Liver (tissue), 9 donors: Measurements from ENCODE around the gene ANKDD1B. TPM values are rescaled to one million over a fixed set of nuclear protein-coding genes. Genes with fewer than 3 reads are reported as not detected.
"Not testable (repeated sequence)": the region's sequence is repeated elsewhere in the genome, so short reads cannot be mapped to it uniquely, and the experiment has no call there.

ENCODE experiments used
- DNase-seq: peaks from one replicate; pipeline ENCODE4 v3.0.0-alpha.2; 2017; ENCODE audit warnings: low spot score
- H3K27ac ChIP-seq, 2 donors: one replicate each; pipeline ENCODE4 v1.7.0; 2013; ENCODE audit warnings: inconsistent platforms in 2 of 2, low read length in 2 of 2, control low read depth in 1 of 2, low read depth in 1 of 2, mild to moderate bottlenecking in 1 of 2
- H3K27me3 ChIP-seq, 4 donors: one replicate each; pipeline versions ENCODE4 v1.6.1 to v1.7.0; 2013; ENCODE audit warnings: low read length in 3 of 4, inconsistent platforms in 1 of 4, mild to moderate bottlenecking in 1 of 4, moderate library complexity in 1 of 4; ENCODE audit not compliant: control insufficient read depth in 4 of 4, insufficient read depth in 4 of 4
- H3K36me3 ChIP-seq, 4 donors: one replicate each; pipeline versions ENCODE4 v1.6.1 to v1.7.0; 2013; ENCODE audit warnings: low read length in 3 of 4, mild to moderate bottlenecking in 3 of 4, low read depth in 1 of 4, moderate library complexity in 1 of 4; ENCODE audit not compliant: control insufficient read depth in 4 of 4, insufficient read depth in 3 of 4
- H3K4me1 ChIP-seq, 4 donors: one replicate each; pipeline versions ENCODE4 v1.6.1 to v1.7.0; 2013; ENCODE audit warnings: low read length in 3 of 4, mild to moderate bottlenecking in 3 of 4, moderate library complexity in 1 of 4; ENCODE audit not compliant: control insufficient read depth in 4 of 4, insufficient read depth in 4 of 4
- H3K4me3 ChIP-seq, 3 donors: one replicate each; pipeline versions ENCODE4 v1.6.1 to v1.7.0; 2013; ENCODE audit warnings: low read length in 3 of 3, control low read depth in 1 of 3, low read depth in 1 of 3, mild to moderate bottlenecking in 1 of 3
- H3K9ac ChIP-seq, 2 donors: one replicate each; pipeline ENCODE4 v1.7.0; 2013; ENCODE audit warnings: low read length in 2 of 2, mild to moderate bottlenecking in 2 of 2, moderate library complexity in 2 of 2, control low read depth in 1 of 2, low read depth in 1 of 2
- H3K9me3 ChIP-seq, 4 donors: one replicate each; pipeline versions ENCODE4 v1.6.1 to v1.7.0; 2013; ENCODE audit warnings: low read length in 3 of 4; ENCODE audit not compliant: control insufficient read depth in 4 of 4
- NR2F2 ChIP-seq: IDR thresholded peaks from 2 replicates; pipeline ENCODE4 v1.6.1; 2016; ENCODE audit warnings: antibody characterized with exemption
- RAD21 ChIP-seq, 2 donors: IDR thresholded peaks; 2 replicates each; pipeline ENCODE4 v1.6.1; 2016; ENCODE audit warnings: antibody characterized with exemption in 2 of 2, mild to moderate bottlenecking in 2 of 2
- RXRA ChIP-seq, 2 donors: IDR thresholded peaks; 2 replicates each; pipeline ENCODE4 v1.6.1; 2017 to 2018; ENCODE audit warnings: antibody characterized with exemption in 2 of 2, mild to moderate bottlenecking in 1 of 2
- WGBS: extraction: QIAGEN DNeasy Blood & Tissue Kit; methylation state at CpG from one replicate; pipeline ENCODE4 v1.1.7; 2013; 5-methylcytosine and 5-hydroxymethylcytosine counted together
- polyA plus RNA-seq, 2 donors: library from polyadenylated mRNA; stranded (reverse) in 1 of 2; unstranded in 1 of 2; fragments of 200-250 nt in 1 of 2; fragments of >200 nt in 1 of 2; fragmentation: Nextera tagmentation in 1 of 2; extraction: Ambion mirVana in 1 of 2; gene quantifications; one replicate each; pipeline versions ENCODE4 v1.2.1 to v1.2.3, GENCODE V29; 2013 to 2015
- total RNA-seq, 2 donors: library from RNA; depleted of rRNA; stranded (reverse); fragments of >200 nt; gene quantifications; one replicate each; pipeline ENCODE4 v1.2.3, GENCODE V29; 2014
- TF ChIP-seq, protein P1 (sequence below): fragments of 150-350 bp; IDR thresholded peaks from 2 replicates; pipeline ENCODE4 v1.5.1; 2017; ENCODE audit warnings: improper control_type of control experiment, low read depth, low read length; ENCODE audit not compliant: missing input control
- TF ChIP-seq, protein P2 (sequence below): IDR thresholded peaks from 2 replicates; pipeline ENCODE4 v1.6.1; 2016; ENCODE audit warnings: antibody characterized with exemption, mild to moderate bottlenecking
- TF ChIP-seq, protein P3 (sequence below): IDR thresholded peaks from 2 replicates; pipeline ENCODE4 v1.6.1; 2016; ENCODE audit warnings: antibody characterized with exemption
- donor health status: healthy.
- donor health status: healthy.
- donor health status: healthy.
- donor health status: healthy.
- donor health status: healthy.

The ANKDD1B gene
- total and polyA plus RNA-seq, 4 donors = 0.05 to 1.4 (median 0.52) TPM

DNA sequence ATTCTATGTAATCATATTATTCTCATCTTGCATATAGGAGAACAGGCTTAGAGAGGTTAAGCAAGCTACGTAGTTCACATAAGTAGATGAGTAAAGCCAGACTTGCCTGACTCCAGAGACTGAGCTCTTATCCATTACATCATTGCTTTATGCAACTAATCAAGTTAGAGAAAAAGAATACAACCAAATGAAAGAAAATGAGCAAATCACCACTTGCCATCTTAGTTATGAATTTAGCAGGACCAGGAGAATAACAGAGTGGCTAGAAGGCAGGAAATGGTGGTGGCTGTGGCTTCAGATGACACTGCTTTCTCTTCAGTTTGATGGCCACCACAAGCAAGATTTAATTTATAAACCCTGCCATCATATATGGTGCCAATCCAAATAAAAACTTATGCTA, 79.4 kb downstream of the ANKDD1B start:
- TF ChIP-seq RAD21 (IDR thresholded peaks at IDR 0.05) = no peak
- Histone ChIP-seq H3K4me3 (no peak overlapping the region), H3K27ac (no peak overlapping the region), H3K27me3 (no peaks in the 10 kb centered on the region), H3K36me3 (peaks cover 3 to 18% (median 13%) of the 10 kb centered on the region in 4 donors), H3K4me1 (no peaks in the 10 kb centered on the region), H3K9ac (no peak overlapping the region), H3K9me3 (no peaks in the 10 kb centered on the region)
- no peak for DNase-seq
- WGBS = 93% methylated on average over 1 of the region's 1 CpG

- 97% methylated on average over 1 of the region's 1 CpG for WGBS
- no peaks in the 10 kb centered on the region for H3K4me1 ChIP-seq
- H3K27me3 ChIP-seq = no peaks in the 10 kb centered on the region
- no peak for DNase-seq
- H3K9ac ChIP-seq = no peak overlapping the region
- no peak overlapping the region for H3K27ac ChIP-seq
- TF ChIP-seq RXRA (IDR thresholded peaks at IDR 0.05) (no peak), NR2F2 (no peak)
- TF ChIP-seq, protein P1, sequence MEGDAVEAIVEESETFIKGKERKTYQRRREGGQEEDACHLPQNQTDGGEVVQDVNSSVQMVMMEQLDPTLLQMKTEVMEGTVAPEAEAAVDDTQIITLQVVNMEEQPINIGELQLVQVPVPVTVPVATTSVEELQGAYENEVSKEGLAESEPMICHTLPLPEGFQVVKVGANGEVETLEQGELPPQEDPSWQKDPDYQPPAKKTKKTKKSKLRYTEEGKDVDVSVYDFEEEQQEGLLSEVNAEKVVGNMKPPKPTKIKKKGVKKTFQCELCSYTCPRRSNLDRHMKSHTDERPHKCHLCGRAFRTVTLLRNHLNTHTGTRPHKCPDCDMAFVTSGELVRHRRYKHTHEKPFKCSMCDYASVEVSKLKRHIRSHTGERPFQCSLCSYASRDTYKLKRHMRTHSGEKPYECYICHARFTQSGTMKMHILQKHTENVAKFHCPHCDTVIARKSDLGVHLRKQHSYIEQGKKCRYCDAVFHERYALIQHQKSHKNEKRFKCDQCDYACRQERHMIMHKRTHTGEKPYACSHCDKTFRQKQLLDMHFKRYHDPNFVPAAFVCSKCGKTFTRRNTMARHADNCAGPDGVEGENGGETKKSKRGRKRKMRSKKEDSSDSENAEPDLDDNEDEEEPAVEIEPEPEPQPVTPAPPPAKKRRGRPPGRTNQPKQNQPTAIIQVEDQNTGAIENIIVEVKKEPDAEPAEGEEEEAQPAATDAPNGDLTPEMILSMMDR = no peak
- TF ChIP-seq, protein P2, sequence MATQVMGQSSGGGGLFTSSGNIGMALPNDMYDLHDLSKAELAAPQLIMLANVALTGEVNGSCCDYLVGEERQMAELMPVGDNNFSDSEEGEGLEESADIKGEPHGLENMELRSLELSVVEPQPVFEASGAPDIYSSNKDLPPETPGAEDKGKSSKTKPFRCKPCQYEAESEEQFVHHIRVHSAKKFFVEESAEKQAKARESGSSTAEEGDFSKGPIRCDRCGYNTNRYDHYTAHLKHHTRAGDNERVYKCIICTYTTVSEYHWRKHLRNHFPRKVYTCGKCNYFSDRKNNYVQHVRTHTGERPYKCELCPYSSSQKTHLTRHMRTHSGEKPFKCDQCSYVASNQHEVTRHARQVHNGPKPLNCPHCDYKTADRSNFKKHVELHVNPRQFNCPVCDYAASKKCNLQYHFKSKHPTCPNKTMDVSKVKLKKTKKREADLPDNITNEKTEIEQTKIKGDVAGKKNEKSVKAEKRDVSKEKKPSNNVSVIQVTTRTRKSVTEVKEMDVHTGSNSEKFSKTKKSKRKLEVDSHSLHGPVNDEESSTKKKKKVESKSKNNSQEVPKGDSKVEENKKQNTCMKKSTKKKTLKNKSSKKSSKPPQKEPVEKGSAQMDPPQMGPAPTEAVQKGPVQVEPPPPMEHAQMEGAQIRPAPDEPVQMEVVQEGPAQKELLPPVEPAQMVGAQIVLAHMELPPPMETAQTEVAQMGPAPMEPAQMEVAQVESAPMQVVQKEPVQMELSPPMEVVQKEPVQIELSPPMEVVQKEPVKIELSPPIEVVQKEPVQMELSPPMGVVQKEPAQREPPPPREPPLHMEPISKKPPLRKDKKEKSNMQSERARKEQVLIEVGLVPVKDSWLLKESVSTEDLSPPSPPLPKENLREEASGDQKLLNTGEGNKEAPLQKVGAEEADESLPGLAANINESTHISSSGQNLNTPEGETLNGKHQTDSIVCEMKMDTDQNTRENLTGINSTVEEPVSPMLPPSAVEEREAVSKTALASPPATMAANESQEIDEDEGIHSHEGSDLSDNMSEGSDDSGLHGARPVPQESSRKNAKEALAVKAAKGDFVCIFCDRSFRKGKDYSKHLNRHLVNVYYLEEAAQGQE = no peak
- TF ChIP-seq, protein P3, sequence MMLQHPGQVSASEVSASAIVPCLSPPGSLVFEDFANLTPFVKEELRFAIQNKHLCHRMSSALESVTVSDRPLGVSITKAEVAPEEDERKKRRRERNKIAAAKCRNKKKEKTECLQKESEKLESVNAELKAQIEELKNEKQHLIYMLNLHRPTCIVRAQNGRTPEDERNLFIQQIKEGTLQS = no peak
- H3K36me3 ChIP-seq = peaks cover 2 to 8% (median 5%) of the 10 kb centered on the region in 4 donors
- H3K4me3 ChIP-seq = no peak overlapping the region
- no peaks in the 10 kb centered on the region for H3K9me3 ChIP-seq
Observed at GRCh38 chr5:75694781-75695180, 83.5 kb downstream of the ANKDD1B start.

DNA sequence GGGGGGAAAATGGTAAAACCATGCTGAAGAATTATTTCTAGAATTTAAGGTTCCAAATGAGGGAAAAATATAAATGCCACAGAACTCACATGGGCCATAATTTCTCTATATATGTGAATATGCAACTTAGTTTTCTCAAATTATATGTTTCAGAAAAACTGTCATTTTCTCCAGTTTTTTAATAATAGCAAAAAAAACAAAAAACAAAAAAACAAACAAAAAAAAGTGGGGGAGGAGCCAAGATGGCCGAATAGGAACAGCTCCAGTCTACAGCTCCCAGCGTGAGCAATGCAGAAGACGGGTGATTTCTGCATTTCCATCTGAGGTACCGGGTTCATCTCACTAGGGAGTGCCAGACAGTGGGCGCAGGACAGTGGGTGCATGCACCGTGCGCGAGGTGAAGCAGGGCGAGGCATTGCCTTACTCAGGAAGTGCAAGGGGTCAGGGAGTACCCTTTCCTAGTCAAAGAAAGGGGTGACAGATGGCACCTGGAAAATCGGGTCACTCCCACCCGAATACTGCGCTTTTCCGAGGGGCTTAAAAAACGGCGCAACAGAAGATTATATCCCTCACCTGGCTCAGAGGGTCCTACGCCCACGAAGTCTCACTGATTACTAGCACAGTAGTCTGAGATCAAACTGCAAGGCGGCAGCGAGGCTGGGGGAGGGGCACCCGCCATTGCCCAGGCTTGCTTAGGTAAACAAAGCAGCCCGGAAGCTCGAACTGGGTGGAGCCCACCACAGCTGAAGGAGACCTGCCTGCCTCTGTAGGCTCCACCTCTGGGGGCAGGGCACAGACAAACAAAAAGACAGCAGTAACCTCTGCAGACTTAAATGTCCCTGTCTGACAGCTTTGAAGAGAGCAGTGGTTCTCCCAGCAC, 84.5 kb downstream of the ANKDD1B start:
- H3K4me1 ChIP-seq, H3K9me3 ChIP-seq, H3K27me3 ChIP-seq, H3K4me3 ChIP-seq, H3K36me3 ChIP-seq, H3K9ac ChIP-seq, DNase-seq, H3K27ac ChIP-seq: not testable (repeated sequence)
- 87% methylated on average over 21 of the region's 22 CpGs for WGBS
